SK-N-SH (cell line): ENCODE data around the gene TRPM3. TPM values are rescaled to one million over a fixed set of nuclear protein-coding genes. Genes with fewer than 3 reads are reported as not detected.

ENCODE experiments used
- CTCF ChIA-PET: fragments of 300-600, 350-600 bp; formaldehyde crosslinking; extraction: SDS; loops from one replicate; lab custom pipeline; 2021; lab: Yijun Ruan, JAX
- POLR2A ChIA-PET: fragments of 350-600 bp; sonication (Branson Sonifier 250); formaldehyde crosslinking; extraction: SDS; loops from one replicate; lab custom pipeline; 2020; ENCODE audit warnings: antibody characterized with exemption, inconsistent platforms; lab: Yijun Ruan, JAX
- DNase-seq: peaks from one replicate; pipeline ENCODE4 v3.0.0; 2012
- H2AFZ ChIP-seq: fragments of 200-600 bp; sonication (generic); 2 replicates; pipeline ENCODE4 v1.8.1; 2016; ENCODE audit warnings: antibody characterized with exemption, mild to moderate bottlenecking, low read depth
- H3F3A ChIP-seq: fragments of 200-600 bp; sonication (generic); replicated peaks from 2 replicates; pipeline ENCODE3; 2016; ENCODE audit warnings: antibody characterized with exemption, mild to moderate bottlenecking; ENCODE audit not compliant: insufficient read depth
- H3K27ac ChIP-seq, 2 experiments: fragments of 200-500 bp in 1 of 2; fragments of 200-600 bp in 1 of 2; sonication (Bioruptor generic) in 1 of 2; sonication (generic), shearing (Covaris generic) in 1 of 2; 2 replicates each; pipeline versions ENCODE4 v1.5.1 to v1.6.1; 2014 to 2016; ENCODE audit warnings: low read depth in 2 of 2, inconsistent platforms in 1 of 2, low read length in 1 of 2, mild to moderate bottlenecking in 1 of 2, mixed read lengths in 1 of 2
- H3K27me3 ChIP-seq: fragments of 200-600 bp; sonication (generic), shearing (Covaris generic); 2 replicates; pipeline ENCODE4 v1.6.1; 2016; ENCODE audit warnings: mixed run types; ENCODE audit not compliant: insufficient read depth
- H3K36me3 ChIP-seq, 2 experiments: fragments of 200-500 bp in 1 of 2; fragments of 200-600 bp in 1 of 2; sonication (Bioruptor generic) in 1 of 2; sonication (generic) in 1 of 2; replicated peaks in 1 of 2; 2 replicates each; pipeline versions ENCODE3 to v1.5.1; 2014 to 2016; ENCODE audit warnings: low read length in 1 of 2, mild to moderate bottlenecking in 1 of 2; ENCODE audit not compliant: insufficient read depth in 2 of 2, control insufficient read depth in 1 of 2
- H3K4me1 ChIP-seq, 2 experiments: fragments of 200-500 bp in 1 of 2; fragments of 200-600 bp in 1 of 2; sonication (Bioruptor generic) in 1 of 2; sonication (generic), shearing (Covaris generic) in 1 of 2; 2 replicates each; pipeline versions ENCODE4 v1.5.1 to v1.6.1; 2014 to 2016; ENCODE audit warnings: low read depth in 1 of 2, low read length in 1 of 2, mixed run types in 1 of 2; ENCODE audit not compliant: insufficient read depth in 2 of 2, control insufficient read depth in 1 of 2
- H3K4me2 ChIP-seq: fragments of 200-600 bp; sonication (generic), shearing (Covaris generic); 2 replicates; pipeline ENCODE4 v1.6.1; 2017; ENCODE audit warnings: mixed run types
- H3K4me3 ChIP-seq, 2 experiments: fragments of 200-500 bp in 1 of 2; fragments of 200-600 bp in 1 of 2; sonication (Bioruptor generic) in 1 of 2; sonication (generic), shearing (Covaris generic) in 1 of 2; 2 replicates each; pipeline versions ENCODE4 v1.5.1 to v1.8.1; 2014 to 2016; ENCODE audit warnings: low read depth in 2 of 2, inconsistent platforms in 1 of 2, low read length in 1 of 2, mild to moderate bottlenecking in 1 of 2, mixed read lengths in 1 of 2, moderate library complexity in 1 of 2
- H3K79me2 ChIP-seq: fragments of 200-600 bp; sonication (generic); 2 replicates; pipeline ENCODE4 v1.8.1; 2017; ENCODE audit warnings: mild to moderate bottlenecking; ENCODE audit not compliant: insufficient read depth
- H3K9ac ChIP-seq: fragments of 200-600 bp; sonication (generic); 2 replicates; pipeline ENCODE4 v1.6.1; 2017; ENCODE audit warnings: mixed run types
- H3K9me2 ChIP-seq: fragments of 200-600 bp; sonication (generic); 2 replicates; pipeline ENCODE4 v1.6.1; 2017; ENCODE audit warnings: mixed run types
- H3K9me3 ChIP-seq: fragments of 200-600 bp; sonication (generic); 2 replicates; pipeline ENCODE4 v1.6.1; 2017; ENCODE audit warnings: mixed run types, mild to moderate bottlenecking, moderate library complexity
- H4K20me1 ChIP-seq: fragments of 200-600 bp; sonication (generic); 2 replicates; pipeline ENCODE4 v1.6.1; 2017; ENCODE audit warnings: mild to moderate bottlenecking, mixed run types; ENCODE audit not compliant: insufficient read depth
- ELF1 ChIP-seq: IDR thresholded peaks from 2 replicates; pipeline ENCODE4 v1.4.0; 2012
- FOXJ3 ChIP-seq: sonication (generic); formaldehyde crosslinking; IDR thresholded peaks from 2 replicates; pipeline ENCODE4 v1.5.1; 2020; ENCODE audit warnings: mild to moderate bottlenecking, missing genetic modification reagents
- FOXM1 ChIP-seq: IDR thresholded peaks from 2 replicates; pipeline ENCODE4 v1.4.0; 2012; ENCODE audit warnings: low read depth, mild to moderate bottlenecking
- JUND ChIP-seq: IDR thresholded peaks from 2 replicates; pipeline ENCODE4 v1.4.0; 2012
- NFIC ChIP-seq: IDR thresholded peaks from 2 replicates; pipeline ENCODE4 v1.4.0; 2012; ENCODE audit warnings: borderline replicate concordance
- RAD21 ChIP-seq: IDR thresholded peaks from 2 replicates; pipeline ENCODE4 v1.6.1; 2012; ENCODE audit warnings: mild to moderate bottlenecking, low read length
- RFX5 ChIP-seq: IDR thresholded peaks from 2 replicates; pipeline ENCODE4 v1.6.1; 2012; ENCODE audit warnings: mild to moderate bottlenecking, improper control_type of control experiment, low read length
- SIN3A ChIP-seq: IDR thresholded peaks from 2 replicates; pipeline ENCODE4 v1.6.1; 2012; ENCODE audit warnings: low read depth, mild to moderate bottlenecking, low read length, moderate library complexity, borderline replicate concordance
- TAF1 ChIP-seq: IDR thresholded peaks from 2 replicates; pipeline ENCODE4 v1.6.1; 2012; ENCODE audit warnings: low read depth, mild to moderate bottlenecking, low read length, moderate library complexity, borderline replicate concordance
- TEAD4 ChIP-seq: IDR thresholded peaks from 2 replicates; pipeline ENCODE4 v1.4.0; 2012; ENCODE audit warnings: mild to moderate bottlenecking, borderline replicate concordance; ENCODE audit not compliant: insufficient read depth
- YY1 ChIP-seq: IDR thresholded peaks from 2 replicates; pipeline ENCODE4 v1.4.0; 2012; ENCODE audit warnings: low read depth, mild to moderate bottlenecking
- WGBS: methylation state at CpG from one replicate; pipeline ENCODE4 v1.1.6; 2017; ENCODE audit warnings: low lambda C conversion rate; 5-methylcytosine and 5-hydroxymethylcytosine counted together
- polyA plus RNA-seq, 3 experiments: library from polyadenylated mRNA; depleted of rRNA; stranded (reverse); fragments of >200 nt; gene quantifications; 2 replicates each; pipeline ENCODE4 v1.2.3, GENCODE V29; 2012
- TF ChIP-seq, protein P1 (sequence below): IDR thresholded peaks from 2 replicates; pipeline ENCODE4; 2012
- TF ChIP-seq, protein P2 (sequence below): fragments of 150-350 bp; IDR thresholded peaks from 2 replicates; pipeline ENCODE4 v1.6.1; 2016; ENCODE audit warnings: mild to moderate bottlenecking, low read depth, low read length
- TF ChIP-seq, protein P3 (sequence below): fragments of 200-600 bp; sonication (generic); IDR thresholded peaks from 2 replicates; pipeline ENCODE4 v1.6.1; 2017; ENCODE audit warnings: antibody characterized with exemption, mild to moderate bottlenecking, moderate library complexity
- TF ChIP-seq, protein P4 (sequence below): IDR thresholded peaks from 2 replicates; pipeline ENCODE4 v1.4.0; 2012; ENCODE audit warnings: low read depth, borderline replicate concordance

TRPM3 gene
- polyA plus RNA-seq, 1 of the 3 experiments (the other 2 are of a cell fraction) = not detected

DNA sequence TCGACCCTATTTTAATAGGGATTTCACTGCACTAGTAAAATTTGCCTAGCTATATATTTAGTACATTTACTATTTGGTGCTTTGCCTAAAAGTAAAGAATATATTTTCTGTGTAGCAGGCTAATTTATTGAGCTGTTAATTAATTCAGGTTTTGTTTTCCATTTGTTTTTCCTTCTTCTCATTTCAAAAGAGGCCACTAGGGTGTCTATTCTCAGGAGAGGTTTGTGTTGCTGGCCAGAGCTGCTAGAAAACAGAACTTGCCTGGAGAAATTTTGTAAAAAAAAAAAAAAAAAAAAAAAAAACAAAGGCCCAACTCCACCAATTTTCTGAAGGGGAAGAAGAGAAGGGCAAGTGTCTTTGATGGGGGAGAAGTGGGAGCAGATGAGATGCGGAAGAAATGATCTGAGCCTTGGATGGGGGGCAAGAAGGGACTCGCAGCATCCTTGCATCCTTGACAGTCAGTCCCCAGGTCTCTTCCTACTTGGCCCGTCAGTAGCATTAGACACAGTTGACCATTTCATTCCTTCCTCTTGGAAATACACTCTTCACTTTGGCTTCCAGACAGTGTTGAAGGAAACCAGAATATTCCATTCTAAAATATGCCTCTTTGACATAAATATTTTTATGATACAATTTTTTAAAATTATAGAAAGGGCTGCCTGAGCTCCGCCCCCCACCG, 318.5 kb downstream of the TRPM3 start:
- no peaks in the 10 kb centered on the region for H3F3A ChIP-seq
- no peaks in the 10 kb centered on the region for H3K9me3 ChIP-seq
- TF ChIP-seq RFX5 (no peak), TAF1 (no peak), ELF1 (no peak), NFIC (no peak), JUND (no peak), YY1 (no peak), FOXJ3 (CRISPR knock-in tag) (no peak), FOXM1 (no peak), SIN3A (no peak), TEAD4 (no peak), RAD21 (no peak)
- TF ChIP-seq, protein P1, sequence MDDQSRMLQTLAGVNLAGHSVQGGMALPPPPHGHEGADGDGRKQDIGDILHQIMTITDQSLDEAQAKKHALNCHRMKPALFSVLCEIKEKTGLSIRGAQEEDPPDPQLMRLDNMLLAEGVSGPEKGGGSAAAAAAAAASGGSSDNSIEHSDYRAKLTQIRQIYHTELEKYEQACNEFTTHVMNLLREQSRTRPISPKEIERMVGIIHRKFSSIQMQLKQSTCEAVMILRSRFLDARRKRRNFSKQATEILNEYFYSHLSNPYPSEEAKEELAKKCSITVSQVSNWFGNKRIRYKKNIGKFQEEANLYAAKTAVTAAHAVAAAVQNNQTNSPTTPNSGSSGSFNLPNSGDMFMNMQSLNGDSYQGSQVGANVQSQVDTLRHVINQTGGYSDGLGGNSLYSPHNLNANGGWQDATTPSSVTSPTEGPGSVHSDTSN = no peak
- TF ChIP-seq, protein P2, sequence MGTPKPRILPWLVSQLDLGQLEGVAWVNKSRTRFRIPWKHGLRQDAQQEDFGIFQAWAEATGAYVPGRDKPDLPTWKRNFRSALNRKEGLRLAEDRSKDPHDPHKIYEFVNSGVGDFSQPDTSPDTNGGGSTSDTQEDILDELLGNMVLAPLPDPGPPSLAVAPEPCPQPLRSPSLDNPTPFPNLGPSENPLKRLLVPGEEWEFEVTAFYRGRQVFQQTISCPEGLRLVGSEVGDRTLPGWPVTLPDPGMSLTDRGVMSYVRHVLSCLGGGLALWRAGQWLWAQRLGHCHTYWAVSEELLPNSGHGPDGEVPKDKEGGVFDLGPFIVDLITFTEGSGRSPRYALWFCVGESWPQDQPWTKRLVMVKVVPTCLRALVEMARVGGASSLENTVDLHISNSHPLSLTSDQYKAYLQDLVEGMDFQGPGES = no peak
- TF ChIP-seq, protein P3, sequence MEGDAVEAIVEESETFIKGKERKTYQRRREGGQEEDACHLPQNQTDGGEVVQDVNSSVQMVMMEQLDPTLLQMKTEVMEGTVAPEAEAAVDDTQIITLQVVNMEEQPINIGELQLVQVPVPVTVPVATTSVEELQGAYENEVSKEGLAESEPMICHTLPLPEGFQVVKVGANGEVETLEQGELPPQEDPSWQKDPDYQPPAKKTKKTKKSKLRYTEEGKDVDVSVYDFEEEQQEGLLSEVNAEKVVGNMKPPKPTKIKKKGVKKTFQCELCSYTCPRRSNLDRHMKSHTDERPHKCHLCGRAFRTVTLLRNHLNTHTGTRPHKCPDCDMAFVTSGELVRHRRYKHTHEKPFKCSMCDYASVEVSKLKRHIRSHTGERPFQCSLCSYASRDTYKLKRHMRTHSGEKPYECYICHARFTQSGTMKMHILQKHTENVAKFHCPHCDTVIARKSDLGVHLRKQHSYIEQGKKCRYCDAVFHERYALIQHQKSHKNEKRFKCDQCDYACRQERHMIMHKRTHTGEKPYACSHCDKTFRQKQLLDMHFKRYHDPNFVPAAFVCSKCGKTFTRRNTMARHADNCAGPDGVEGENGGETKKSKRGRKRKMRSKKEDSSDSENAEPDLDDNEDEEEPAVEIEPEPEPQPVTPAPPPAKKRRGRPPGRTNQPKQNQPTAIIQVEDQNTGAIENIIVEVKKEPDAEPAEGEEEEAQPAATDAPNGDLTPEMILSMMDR = no peak; the same call in 1 of the 2 replicates
- TF ChIP-seq, protein P4, sequence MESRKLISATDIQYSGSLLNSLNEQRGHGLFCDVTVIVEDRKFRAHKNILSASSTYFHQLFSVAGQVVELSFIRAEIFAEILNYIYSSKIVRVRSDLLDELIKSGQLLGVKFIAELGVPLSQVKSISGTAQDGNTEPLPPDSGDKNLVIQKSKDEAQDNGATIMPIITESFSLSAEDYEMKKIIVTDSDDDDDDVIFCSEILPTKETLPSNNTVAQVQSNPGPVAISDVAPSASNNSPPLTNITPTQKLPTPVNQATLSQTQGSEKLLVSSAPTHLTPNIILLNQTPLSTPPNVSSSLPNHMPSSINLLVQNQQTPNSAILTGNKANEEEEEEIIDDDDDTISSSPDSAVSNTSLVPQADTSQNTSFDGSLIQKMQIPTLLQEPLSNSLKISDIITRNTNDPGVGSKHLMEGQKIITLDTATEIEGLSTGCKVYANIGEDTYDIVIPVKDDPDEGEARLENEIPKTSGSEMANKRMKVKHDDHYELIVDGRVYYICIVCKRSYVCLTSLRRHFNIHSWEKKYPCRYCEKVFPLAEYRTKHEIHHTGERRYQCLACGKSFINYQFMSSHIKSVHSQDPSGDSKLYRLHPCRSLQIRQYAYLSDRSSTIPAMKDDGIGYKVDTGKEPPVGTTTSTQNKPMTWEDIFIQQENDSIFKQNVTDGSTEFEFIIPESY = no peak
- H2AFZ ChIP-seq = no peak overlapping the region
- H3K27ac ChIP-seq = no peak overlapping the region
- H3K27me3 ChIP-seq = peaks cover 24% of the 10 kb centered on the region; the same call in 1 of the 2 replicates
- H3K4me1 ChIP-seq = no peaks in the 10 kb centered on the region
- ChIA-PET POLR2A (no interaction called here), CTCF (no interaction called here)
- H3K9ac ChIP-seq = no peak overlapping the region
- 12% methylated on average over 6 of the region's 6 CpGs for WGBS
- DNase-seq = no peak
- H3K4me2 ChIP-seq = no peak overlapping the region
- no peak overlapping the region for H3K4me3 ChIP-seq
- no peaks in the 10 kb centered on the region for H3K79me2 ChIP-seq
- H4K20me1 ChIP-seq = no peaks in the 10 kb centered on the region
- H3K9me2 ChIP-seq = no peaks in the 10 kb centered on the region
- H3K36me3 ChIP-seq = no peaks in the 10 kb centered on the region
